Measurements from ENCODE around the gene POLE. TPM values are rescaled to one million over a fixed set of nuclear protein-coding genes. Genes with fewer than 3 reads are reported as not detected.

POLE gene
- total RNA-seq, 1 donor from 2014 or later, result 10.5 TPM

- peaks cover 22% of the 10 kb centered on the region for H3K36me3 ChIP-seq (ENCODE audit: control insufficient read depth, insufficient read depth, low read length)
These were observed 26.1 kb downstream of the POLE start for GRCh38 chr12:132660996-132661395.

GRCh38 chr12:132660052-132660451, 27.1 kb downstream of the POLE start:
- Histone ChIP-seq H3K4me3 (ENCODE audit: low read depth, low read length) (no peak overlapping the region), H3K36me3 (ENCODE audit: control insufficient read depth, insufficient read depth, low read length) (peaks cover 22% of the 10 kb centered on the region), H3K27me3 (ENCODE audit: control insufficient read depth, insufficient read depth, low read length) (no peaks in the 10 kb centered on the region)
- TF ChIP-seq, protein P1, sequence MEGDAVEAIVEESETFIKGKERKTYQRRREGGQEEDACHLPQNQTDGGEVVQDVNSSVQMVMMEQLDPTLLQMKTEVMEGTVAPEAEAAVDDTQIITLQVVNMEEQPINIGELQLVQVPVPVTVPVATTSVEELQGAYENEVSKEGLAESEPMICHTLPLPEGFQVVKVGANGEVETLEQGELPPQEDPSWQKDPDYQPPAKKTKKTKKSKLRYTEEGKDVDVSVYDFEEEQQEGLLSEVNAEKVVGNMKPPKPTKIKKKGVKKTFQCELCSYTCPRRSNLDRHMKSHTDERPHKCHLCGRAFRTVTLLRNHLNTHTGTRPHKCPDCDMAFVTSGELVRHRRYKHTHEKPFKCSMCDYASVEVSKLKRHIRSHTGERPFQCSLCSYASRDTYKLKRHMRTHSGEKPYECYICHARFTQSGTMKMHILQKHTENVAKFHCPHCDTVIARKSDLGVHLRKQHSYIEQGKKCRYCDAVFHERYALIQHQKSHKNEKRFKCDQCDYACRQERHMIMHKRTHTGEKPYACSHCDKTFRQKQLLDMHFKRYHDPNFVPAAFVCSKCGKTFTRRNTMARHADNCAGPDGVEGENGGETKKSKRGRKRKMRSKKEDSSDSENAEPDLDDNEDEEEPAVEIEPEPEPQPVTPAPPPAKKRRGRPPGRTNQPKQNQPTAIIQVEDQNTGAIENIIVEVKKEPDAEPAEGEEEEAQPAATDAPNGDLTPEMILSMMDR (IDR thresholded peaks at IDR 0.05; ENCODE audit: insufficient read depth, low read length, severe bottlenecking), result no peak
- no peak for FAIRE-seq
- DNase-seq (ENCODE audit: low read depth), result no peak

More at GRCh38 chr12:132660996-132661395, 26.1 kb downstream of the POLE start:
- TF ChIP-seq, protein P1 (IDR thresholded peaks at IDR 0.05; ENCODE audit: insufficient read depth, low read length, severe bottlenecking), result no peak
- no peak overlapping the region for H3K4me3 ChIP-seq (ENCODE audit: low read depth, low read length)
- no peak for FAIRE-seq
- H3K27me3 ChIP-seq (ENCODE audit: control insufficient read depth, insufficient read depth, low read length), result no peaks in the 10 kb centered on the region
- DNase-seq (ENCODE audit: low read depth), result no peak

- FAIRE-seq, result no peak
- no peak overlapping the region for H3K4me3 ChIP-seq (ENCODE audit: low read depth, low read length)
These were observed 28.0 kb downstream of the POLE start for GRCh38 chr12:132659146-132659545.

DNA sequence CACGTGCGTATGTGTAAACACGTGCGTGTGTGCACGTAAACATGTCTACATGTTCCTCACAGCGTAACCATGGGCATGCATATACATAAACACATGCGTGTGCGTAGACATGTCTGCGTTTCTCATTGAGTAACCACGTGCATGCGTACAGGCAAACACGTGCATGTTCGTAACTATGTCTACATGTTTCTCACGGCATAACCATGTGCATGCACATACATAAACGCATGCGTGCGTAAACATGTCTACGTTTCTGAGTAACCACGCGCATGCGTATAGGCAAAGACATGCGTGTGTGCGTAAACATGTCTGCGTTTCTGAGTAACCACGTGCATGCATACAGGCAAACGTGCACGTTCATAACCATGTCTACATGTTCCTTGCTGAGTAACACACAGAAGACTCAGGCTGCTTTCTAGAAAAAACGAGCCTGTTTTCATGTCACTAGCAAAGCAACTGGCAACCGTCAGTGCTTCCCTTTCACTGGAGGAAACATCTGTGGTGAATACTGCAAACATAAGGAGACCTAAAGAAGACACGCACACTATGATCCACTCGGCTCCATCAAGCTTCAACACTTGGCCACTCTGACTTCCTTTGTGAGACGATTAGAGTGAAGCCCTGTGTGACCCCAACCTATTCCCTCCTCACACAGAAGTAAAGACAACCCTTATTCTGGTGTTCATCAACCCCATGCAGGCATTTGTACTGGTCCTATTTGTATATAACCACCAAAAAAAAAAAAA, 28.8 kb downstream of the POLE start:
- peak; percentile 98 for FAIRE-seq
- no peak overlapping the region for H3K4me3 ChIP-seq (ENCODE audit: low read depth, low read length)
- DNase-seq (ENCODE audit: low read depth), result no peak
- TF ChIP-seq, protein P1 (IDR thresholded peaks at IDR 0.05; ENCODE audit: insufficient read depth, low read length, severe bottlenecking), result no peak
- no peaks in the 10 kb centered on the region for H3K27me3 ChIP-seq (ENCODE audit: control insufficient read depth, insufficient read depth, low read length)
- peaks cover 20% of the 10 kb centered on the region for H3K36me3 ChIP-seq (ENCODE audit: control insufficient read depth, insufficient read depth, low read length)

More at GRCh38 chr12:132659146-132659545, 28.0 kb downstream of the POLE start:
- H3K36me3 ChIP-seq (ENCODE audit: control insufficient read depth, insufficient read depth, low read length), result peaks cover 22% of the 10 kb centered on the region
- TF ChIP-seq, protein P1 (IDR thresholded peaks at IDR 0.05; ENCODE audit: insufficient read depth, low read length, severe bottlenecking), result no peak
- H3K27me3 ChIP-seq (ENCODE audit: control insufficient read depth, insufficient read depth, low read length), result no peaks in the 10 kb centered on the region
- no peak for DNase-seq (ENCODE audit: low read depth)

DNA sequence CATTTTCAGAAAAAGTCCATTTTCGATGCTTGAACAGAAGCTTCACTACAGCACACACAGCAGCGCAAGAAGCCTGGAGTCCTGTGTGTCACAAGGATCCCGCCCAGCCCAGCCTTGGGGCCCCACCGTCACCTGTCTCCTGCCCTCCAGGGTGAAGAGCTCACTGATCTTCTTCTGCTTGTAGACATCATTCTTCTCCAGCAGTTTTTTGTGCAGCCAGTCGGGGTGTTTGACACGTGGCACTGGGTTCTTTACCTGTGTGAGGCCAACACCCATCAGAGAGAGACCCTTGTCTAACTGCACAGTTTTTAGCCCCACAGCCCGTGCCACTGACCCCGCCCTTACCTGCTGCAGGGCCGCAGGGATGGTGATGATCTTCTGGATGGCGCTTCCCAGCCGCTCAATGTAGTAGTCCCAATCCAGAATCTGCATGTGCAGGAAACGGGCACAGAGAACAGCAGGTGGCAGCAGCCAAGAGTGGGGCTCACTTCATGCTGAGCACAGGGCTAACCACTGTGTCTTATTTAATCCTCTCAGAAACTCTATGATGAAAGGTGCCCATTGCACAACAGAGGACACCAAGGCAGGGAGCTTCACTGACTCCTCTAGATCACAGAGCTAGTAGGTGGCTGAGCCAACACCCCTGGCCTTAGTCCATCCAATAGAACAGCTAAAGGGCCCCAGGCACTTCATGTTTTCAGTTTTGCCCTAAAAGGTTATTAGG, 30.0 kb downstream of the POLE start:
- Histone ChIP-seq H3K4me3 (ENCODE audit: low read depth, low read length) (no peak overlapping the region), H3K27me3 (ENCODE audit: control insufficient read depth, insufficient read depth, low read length) (no peaks in the 10 kb centered on the region), H3K36me3 (ENCODE audit: control insufficient read depth, insufficient read depth, low read length) (peaks cover 17% of the 10 kb centered on the region)
- TF ChIP-seq, protein P1 (IDR thresholded peaks at IDR 0.05; ENCODE audit: insufficient read depth, low read length, severe bottlenecking), result no peak
- no peak for FAIRE-seq
- DNase-seq (ENCODE audit: low read depth), result no peak

All from bronchial epithelial cell (primary cell).